GM18498 (cell line): ENCODE results near the gene CHST7.
A peak's percentile ranks its signal among the peaks of the same experiment; 100 is the strongest.

Source experiments
- ATAC-seq: cut with Tn5 transposase; IDR thresholded peaks from one replicate; pipeline ENCODE4 v1.9.1; 2021; ENCODE audit warnings: mild to moderate bottlenecking, moderate library complexity; ENCODE audit not compliant: unreplicated experiment

Gene CHST7

DNA sequence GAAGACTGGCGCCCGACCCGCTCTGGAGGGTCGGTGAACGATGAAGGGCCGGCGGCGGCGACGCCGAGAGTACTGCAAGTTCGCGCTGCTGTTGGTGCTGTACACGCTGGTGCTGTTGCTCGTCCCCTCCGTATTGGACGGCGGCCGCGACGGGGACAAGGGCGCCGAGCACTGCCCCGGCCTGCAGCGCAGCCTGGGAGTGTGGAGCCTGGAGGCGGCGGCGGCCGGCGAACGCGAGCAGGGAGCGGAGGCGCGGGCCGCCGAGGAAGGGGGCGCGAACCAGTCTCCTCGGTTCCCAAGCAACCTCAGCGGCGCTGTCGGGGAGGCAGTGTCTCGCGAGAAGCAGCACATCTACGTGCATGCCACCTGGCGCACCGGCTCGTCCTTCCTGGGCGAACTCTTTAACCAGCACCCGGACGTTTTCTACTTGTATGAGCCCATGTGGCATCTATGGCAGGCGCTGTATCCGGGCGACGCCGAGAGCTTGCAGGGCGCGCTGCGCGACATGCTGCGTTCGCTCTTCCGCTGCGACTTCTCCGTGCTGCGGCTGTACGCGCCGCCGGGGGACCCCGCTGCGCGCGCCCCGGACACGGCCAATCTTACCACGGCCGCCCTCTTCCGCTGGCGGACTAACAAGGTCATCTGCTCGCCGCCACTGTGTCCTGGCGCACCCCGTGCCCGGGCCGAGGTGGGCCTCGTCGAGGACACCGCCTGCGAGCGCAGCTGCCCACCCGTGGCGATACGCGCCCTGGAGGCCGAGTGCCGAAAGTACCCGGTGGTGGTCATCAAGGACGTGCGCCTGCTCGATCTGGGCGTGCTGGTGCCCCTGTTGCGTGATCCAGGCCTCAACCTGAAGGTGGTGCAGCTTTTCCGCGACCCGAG is 568 bp downstream of the CHST7 start:
- ATAC-seq = peak; percentile 46

DNA sequence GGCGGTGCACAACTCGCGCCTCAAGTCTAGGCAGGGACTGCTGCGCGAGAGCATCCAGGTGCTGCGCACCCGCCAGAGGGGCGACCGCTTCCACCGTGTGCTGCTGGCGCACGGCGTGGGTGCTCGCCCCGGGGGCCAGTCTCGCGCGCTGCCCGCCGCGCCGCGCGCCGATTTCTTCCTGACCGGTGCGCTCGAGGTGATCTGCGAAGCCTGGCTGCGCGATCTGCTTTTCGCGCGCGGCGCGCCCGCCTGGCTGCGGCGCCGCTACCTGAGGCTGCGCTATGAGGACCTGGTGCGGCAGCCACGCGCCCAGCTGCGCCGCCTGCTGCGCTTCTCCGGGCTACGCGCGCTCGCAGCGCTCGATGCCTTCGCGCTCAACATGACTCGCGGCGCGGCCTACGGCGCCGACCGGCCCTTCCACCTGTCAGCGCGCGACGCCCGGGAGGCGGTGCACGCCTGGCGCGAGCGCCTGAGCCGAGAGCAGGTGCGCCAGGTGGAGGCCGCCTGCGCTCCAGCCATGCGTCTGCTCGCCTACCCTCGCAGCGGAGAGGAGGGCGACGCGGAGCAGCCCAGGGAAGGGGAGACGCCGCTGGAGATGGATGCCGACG is 1.3 kb downstream of the CHST7 start:
- ATAC-seq = peak; percentile 21

DNA sequence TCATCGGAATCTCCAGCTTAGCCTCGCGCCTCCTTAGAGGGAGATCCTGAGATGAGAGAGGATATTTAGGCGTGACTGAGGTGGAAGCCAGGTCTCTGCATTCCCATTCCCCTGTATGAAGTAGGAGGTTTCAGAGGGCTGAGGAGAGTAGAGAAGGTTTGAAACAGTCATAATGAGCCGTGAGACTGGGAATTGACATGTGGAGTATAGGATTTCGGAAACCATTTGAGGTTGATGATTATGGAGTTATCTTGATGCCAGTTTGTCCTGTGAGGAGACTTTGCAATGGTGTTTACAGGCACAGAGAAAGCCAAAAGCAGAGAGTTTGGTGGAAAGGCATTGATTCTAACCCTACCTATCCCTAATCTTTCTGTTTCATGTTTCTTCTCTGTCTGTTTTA is 2.0 kb downstream of the CHST7 start:
- no peak for ATAC-seq

DNA sequence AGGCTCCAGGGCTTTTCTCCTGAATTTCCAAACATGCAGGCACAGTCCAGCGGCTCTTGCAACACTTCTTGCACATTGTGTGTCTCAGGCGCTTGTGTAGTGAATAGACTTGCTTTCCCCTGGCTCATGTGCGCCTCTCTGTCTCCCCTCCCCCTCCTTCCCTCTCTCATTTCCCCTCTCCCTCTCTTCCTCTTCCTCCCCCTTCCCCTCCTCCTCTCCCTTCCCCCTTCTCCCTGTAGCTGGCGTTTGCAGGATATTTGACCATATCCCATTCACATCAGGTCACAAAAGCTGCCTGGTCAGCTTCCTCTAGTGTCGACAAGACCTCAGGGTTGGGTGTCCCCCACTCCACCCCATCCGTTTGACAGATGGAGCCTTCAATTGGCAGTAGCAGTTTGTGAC is 2.4 kb downstream of the CHST7 start:
- no peak for ATAC-seq

DNA sequence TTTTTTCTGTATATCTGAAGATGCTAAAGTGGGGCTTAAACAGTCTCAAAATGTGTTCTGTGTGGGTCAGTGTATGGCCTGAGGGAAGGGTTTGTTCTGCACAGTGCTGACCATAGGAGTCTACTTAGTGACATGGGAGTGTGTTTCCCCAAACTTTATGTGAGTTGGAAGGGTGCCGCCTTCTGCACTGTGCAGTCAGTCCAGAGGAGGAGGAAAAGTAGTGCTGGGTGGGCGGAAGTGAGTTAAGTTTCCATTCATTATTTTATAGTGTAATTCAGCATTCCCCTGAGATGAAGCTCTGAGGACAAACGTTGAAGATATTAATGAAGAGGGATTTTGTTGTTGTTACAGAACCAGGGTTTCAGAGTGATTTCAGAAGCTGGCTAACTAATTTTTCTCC is 2.9 kb downstream of the CHST7 start:
- no peak for ATAC-seq

DNA sequence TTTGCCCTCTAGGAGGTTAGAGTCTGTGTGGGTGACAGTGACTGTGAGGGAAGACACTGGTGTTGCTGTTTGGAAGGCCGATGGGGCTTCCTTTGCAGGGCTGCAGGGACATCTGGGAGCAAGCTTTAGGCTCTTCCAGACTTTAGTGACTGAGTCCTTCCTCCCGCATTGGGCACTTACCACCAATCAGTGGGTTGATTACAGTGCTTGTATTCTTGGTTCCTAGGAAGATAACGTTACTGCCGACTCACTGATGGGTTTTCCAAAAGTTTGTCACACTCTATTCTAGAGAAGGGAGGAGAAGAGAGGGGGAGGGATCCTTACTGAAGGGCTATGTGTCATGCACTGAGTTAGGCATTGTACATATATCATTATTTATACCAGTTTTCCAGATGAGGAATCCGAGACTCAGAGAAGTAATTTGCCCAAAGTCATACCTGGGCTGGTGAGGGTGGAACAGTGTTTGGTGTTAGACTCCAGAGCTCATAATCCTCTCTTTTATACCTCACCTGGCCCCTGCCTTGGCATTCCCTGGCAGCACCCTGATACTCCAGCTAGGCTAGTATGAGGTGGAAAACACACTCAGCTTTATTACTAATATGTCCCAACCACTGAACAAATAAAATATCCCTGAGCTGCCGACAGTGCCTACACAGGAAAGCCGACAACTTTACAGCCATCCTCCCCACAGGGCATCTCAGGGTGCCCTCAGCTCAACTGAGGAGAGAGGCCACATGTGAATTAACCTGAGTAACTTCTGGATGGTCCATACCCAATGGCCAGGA is 3.8 kb downstream of the CHST7 start:
- ATAC-seq = no peak

DNA sequence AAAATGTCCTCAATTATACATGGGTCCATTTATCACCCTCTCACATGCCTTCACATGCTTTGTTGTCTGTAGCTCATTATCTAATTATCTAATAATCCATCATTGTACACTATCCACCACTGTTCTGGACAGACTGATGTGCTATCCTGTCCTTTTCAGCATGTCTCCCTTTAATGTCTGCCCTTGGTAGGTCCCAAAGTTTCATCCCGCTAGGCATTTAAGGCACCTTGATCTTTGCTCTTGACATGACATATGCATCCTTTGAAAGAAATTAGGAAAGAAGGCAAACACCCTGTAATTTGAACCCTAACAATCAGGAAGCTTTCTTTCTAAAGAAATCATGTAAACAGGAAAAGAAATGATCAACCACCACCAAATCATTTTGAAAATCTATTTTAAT is 5.7 kb downstream of the CHST7 start:
- ATAC-seq = no peak

DNA sequence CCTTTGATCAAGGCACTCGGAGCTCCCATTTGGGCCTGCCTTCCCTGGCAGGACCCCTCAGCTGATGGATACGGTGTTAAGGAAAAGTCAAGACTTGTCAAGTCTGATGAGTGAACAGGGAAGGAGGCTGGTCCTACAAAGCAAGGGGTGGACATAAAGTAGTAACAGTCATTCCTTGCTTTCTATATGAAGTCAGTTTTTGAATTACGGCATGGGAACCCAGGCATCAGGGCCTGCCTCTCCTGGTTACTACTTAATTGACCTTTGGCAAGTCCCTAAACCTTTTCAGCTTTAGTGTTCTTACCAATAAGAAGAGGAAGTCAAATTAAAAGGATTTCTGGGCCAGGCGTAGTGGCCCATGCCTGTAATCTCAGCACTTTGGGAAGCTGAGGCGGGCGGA is 7.0 kb downstream of the CHST7 start:
- ATAC-seq = no peak

DNA sequence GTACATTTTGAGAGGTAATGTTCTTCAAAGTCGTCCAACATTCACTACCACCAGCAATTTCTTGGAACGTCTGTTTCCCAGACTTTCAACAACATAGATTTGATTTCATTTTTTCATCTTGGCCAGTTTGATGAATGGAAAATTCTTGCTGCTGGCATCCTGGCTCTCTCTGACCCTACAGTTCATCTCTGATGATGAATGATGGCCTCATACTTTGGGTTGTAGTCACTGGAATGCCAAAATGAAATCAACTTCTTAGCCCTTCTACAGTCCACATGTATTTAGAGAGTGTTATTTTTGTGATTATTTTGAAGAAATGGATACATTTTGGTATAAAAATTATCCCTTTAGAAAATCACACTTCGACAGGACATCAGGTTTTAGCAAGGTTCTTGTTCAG is 8.8 kb downstream of the CHST7 start:
- no peak for ATAC-seq

DNA sequence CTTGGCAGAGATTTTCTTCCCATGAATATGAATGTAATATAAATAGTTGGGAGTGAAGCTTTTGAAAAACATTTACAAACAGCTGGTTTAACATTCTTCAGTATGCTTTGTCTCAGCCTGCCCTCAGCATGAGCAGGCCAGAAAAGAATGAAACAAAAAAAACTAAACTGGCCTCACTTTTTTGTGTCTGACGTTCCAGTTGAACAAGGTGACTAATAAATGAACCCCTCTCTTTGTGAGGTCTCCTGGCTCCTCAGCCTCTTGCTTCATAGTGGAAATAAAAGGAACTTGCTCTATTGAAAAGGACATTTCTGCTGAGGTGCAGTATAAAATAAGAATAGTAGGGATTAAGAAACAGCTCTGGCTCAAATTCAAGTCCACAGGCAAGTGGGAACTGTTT is 9.4 kb downstream of the CHST7 start:
- ATAC-seq = no peak

DNA sequence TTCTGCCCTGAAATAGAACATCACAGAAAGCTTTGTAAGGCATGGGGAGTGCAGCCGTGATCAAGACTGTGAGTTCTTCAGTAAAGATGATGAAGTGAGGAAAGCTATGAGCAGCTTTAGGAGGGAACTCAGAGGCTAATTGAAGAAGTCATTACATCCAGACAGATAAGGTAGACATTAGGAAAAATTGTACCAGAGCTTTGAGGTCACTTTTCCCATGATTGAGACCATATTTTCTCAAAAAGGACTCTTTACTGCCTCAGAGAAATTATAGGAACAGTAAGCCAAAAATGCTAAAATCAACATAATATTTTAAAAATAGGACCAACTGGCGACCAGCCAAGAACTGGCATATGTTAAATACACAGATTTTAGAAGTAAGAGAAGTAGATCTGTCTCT is 11.2 kb downstream of the CHST7 start:
- no peak for ATAC-seq

DNA sequence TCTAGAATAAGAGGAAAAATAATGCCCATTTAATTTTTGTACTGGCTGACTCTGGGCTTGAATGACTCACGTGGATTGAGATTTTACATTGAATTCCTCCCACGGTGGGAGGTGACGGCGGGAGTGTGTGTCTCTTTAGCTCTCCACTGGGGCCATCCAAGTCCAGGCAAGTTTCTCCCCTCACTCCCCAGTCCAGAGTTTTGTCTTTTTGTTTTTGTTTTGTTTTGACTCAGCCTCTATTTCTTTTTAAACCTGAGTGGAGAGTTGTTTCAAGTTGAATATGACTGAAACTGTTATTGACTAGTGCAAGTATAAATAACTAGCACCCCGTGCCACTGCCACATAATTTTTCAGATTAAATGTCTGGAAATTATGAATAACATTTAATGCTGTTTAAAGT is 13.6 kb downstream of the CHST7 start:
- no peak for ATAC-seq

DNA sequence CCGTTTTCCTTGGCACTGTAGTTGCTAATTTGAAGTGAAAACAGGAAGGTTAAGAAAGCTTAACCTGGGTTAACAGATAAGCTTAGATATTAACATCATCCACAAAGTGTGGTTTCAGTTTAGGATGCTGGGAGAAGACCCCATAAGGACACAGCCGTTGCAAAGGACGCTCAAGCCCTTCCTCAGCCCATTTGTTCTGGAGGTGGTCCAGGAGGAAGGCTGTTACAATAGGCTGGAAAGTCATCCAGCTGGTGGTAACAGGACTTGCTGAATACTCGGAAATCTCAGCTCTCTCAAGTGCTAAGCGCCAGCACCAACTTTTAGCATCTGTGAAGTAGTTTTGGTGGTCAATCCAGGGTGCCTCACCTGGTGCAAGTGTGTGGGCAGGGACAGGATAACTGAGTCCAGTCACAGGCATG is 14.2 kb downstream of the CHST7 start:
- no peak for ATAC-seq

DNA sequence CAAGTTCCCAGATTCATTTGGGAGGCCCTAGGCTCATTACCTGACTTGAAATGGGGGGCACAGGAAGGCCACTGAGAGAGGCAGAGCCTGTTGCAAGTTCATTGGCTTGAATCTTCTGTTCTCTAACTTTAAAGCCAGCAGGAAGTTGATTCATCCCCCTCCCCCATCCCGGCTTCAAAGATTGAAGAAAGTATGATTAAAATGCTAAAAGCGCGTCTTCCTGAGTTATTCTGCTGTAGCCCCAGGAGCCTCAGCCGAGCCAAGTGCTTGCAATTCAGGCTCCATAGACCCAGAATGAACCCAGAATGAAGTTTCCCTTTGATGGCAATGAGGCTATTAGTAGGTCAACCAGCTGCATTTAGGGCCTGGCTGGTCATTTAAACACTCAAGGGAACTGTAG is 14.7 kb downstream of the CHST7 start:
- no peak for ATAC-seq

DNA sequence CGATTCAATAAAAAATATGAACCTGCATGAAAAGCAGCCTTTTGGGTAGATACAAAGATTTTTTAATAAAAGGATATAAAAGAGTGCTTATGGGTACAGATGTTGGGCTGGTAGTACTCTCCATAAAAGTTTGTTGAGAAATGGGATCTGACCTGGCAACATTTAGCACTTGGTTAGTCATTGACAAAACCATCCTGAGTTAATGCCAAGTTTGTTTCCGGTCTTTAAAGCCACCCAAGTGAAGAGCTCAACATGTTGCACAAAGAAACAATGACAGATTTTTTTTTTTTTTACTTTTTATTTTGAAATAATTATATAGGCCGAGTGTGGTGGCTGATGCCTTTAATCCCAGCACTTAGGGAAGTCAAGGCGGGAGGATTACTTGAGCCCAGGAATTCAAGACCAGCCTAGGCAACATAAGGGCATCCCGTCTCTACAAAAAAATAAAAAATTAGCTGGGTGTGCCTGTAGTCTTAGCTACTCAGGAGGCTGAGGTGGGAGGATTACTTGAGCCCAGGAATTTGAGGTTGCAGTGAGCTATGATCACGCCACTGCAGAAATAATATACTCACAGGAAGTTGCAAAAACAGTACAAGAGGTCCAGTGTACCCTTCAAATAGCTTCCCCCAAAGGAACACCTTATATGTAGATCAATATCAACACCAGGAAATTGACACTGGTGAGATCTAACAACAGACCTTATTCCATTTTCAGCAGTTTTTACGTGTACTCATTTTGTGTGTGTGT is 16.6 kb downstream of the CHST7 start:
- no peak for ATAC-seq

DNA sequence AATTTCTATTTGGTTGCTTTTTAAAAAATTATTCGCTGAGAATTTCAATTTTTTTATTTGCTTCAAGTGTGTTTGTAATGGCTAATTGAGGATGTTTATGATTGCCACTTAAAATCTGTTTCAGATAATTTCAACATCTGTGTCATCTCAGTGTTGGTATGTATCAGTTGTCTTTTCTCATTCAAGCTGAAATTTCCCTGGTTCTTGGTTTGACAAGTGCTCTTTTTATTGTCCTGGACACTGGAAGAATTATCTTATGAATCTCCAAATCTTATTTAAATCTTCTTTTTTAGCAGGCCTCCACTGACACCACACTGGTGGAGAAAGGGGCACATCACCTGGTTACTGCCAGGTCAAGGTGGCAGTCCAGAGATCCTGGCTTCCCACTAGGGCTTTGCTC is 21.5 kb downstream of the CHST7 start:
- ATAC-seq = no peak

DNA sequence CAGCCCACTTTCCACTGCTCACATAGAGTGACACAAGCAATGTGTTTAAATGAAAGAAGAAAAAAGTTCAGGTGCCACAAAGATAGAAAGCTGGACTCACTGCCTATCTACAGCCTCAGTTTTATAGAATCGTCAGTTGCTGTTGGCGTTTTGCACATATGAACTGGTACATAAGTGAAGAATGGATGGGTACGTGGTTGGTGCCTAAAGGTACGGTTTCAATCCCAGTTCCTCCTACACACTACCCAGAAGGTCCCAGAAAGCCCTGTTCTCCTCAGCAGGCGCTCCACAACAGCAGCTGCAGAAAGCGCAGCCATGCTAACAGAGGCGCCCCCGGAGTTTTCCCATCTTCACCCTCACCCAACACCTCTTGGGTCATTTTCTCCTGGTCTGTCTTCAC is 23.6 kb downstream of the CHST7 start:
- no peak for ATAC-seq

DNA sequence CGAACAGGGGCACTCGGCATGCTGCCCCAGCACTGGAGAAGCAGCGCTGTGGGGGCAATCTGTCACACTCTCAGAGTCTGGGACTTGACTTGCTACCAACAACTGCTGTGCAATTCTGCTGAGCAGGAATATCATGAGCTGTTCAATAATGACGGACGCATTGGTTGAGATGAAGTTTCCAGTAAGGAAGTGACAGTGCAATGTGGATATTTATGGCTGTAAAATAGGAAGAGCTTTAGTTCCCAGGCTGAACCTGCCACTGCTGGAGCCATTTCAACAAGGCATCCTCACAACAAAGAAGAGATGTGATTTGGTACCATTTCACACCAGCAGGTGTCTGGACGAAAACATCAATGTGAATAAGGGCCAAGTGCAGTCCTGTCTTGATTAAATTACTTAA is 24.2 kb downstream of the CHST7 start:
- ATAC-seq = no peak

DNA sequence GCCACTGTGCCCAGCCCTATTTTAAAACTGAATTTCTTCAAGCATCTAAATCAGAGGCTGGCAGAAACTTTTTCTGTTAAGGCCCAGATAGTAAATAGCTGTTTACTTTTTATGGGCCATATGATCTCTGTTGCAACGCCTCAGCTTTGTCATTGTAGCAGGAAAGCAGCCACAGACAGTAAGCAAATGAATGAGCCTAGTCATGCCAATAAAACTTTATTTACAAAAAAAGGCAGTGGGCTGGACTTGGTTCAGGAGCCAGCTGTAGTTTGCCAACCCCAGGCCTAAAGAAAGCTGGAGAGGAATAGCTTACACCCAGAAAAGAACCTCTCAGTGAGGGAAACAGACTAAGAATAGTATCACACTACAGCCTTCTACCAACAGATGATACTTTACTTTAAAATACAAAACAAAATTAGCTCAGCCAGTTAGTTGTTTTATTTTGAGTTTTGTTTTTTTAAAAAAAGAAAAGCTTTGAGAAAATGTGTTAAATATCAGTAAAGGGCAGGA is 25.5 kb downstream of the CHST7 start:
- ATAC-seq = no peak

DNA sequence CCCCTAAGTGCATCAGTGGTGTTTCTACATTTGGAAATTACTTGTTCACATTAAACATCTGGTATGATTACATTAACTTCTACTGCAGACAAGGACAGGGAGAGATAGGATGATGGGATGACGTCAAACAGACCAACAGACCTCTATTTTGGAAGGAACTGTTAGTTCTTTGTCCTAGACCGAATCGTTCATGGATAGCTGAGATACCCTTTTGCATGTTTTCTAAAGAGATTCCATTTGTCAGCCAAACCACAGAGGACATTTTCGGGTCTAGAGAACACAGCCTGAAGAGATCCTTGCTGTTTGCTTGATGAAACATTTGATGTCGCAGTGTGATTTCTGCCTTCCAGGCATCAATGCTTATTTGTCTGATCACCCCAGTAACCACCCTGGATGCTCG is 27.7 kb downstream of the CHST7 start:
- no peak for ATAC-seq
